ENCODE results near the gene ACKR4. TPM values are rescaled to one million over a fixed set of nuclear protein-coding genes. Genes with fewer than 3 reads are reported as not detected.

ACKR4 gene
- total and polyA plus RNA-seq, 2 experiments from 2014 or later, result 0.26 TPM; not detected in 1

GRCh38 chr3:132592216-132592615 is 4.9 kb upstream of the ACKR4 start:
- DNase-seq (ENCODE audit: low spot score), result no peak
- no peak overlapping the region for H2AFZ ChIP-seq
- no peaks in the 10 kb centered on the region; the same call in 1 of the 2 replicates for H3K4me1 ChIP-seq (ENCODE audit: insufficient read depth)
- TF ChIP-seq POLR2AphosphoS5 (IDR thresholded peaks at IDR 0.05; ENCODE audit: low read depth) (no peak), NANOG (IDR thresholded peaks at IDR 0.05; ENCODE audit: borderline replicate concordance) (no peak), CTCF (conservative IDR thresholded peaks at IDR 0.05; ENCODE audit: low read depth in 2 of 2) (no peak), EZH2phosphoT487 (IDR thresholded peaks at IDR 0.05; ENCODE audit: unreplicated experiment) (no peak), EZH2 (IDR thresholded peaks at IDR 0.05; ENCODE audit: low read depth, unreplicated experiment) (no peak), JUNB (IDR thresholded peaks at IDR 0.05; ENCODE audit: unreplicated experiment) (no peak), ZNF114 (CRISPR knock-in tag; IDR thresholded peaks at IDR 0.05) (no peak), CREB1 (CRISPR knock-in tag; IDR thresholded peaks at IDR 0.05; ENCODE audit: low read depth) (no peak), REST (IDR thresholded peaks at IDR 0.05; ENCODE audit: unreplicated experiment) (no peak)
- TF ChIP-seq, protein P1, sequence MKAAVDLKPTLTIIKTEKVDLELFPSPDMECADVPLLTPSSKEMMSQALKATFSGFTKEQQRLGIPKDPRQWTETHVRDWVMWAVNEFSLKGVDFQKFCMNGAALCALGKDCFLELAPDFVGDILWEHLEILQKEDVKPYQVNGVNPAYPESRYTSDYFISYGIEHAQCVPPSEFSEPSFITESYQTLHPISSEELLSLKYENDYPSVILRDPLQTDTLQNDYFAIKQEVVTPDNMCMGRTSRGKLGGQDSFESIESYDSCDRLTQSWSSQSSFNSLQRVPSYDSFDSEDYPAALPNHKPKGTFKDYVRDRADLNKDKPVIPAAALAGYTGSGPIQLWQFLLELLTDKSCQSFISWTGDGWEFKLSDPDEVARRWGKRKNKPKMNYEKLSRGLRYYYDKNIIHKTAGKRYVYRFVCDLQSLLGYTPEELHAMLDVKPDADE (IDR thresholded peaks at IDR 0.05), result no peak
- Mint-ChIP-seq H3K27ac (no peak overlapping the region), H3K4me3 (no peak overlapping the region), H3K36me3 (ENCODE audit: low read depth) (no peaks in the 10 kb centered on the region), H3K27me3 (ENCODE audit: insufficient read depth, low read depth, poor library complexity) (peaks cover 3% of the 10 kb centered on the region), H3K9me3 (no peaks in the 10 kb centered on the region), H3K4me1 (peaks cover 6% of the 10 kb centered on the region; the same call in 2 of the 3 replicates)
- no peaks in the 10 kb centered on the region for H3K9me2 ChIP-seq (ENCODE audit: insufficient read depth)
- H3K36me3 ChIP-seq (ENCODE audit: insufficient read depth), result no peaks in the 10 kb centered on the region
- H3F3A ChIP-seq (replicated peaks; ENCODE audit: low read depth), result no peaks in the 10 kb centered on the region
- no peaks in the 10 kb centered on the region for H3K27me3 ChIP-seq (ENCODE audit: insufficient read depth)
- no peak overlapping the region for H3K4me2 ChIP-seq
- no peak overlapping the region for H3K4me3 ChIP-seq
- H4K20me1 ChIP-seq (replicated peaks; ENCODE audit: insufficient read depth), result no peaks in the 10 kb centered on the region
- no peak for ATAC-seq
- H3K27ac ChIP-seq (ENCODE audit: low read depth), result no peak overlapping the region
- no peaks in the 10 kb centered on the region for H3K79me2 ChIP-seq (replicated peaks; ENCODE audit: insufficient read depth)
